Uterus (tissue), 4 donors: ENCODE measurements around the gene DBF4B. TPM values are rescaled to one million over a fixed set of nuclear protein-coding genes. Genes with fewer than 3 reads are reported as not detected.
"Not testable (repeated sequence)": the region's sequence is repeated elsewhere in the genome, so short reads cannot be mapped to it uniquely, and the experiment has no call there.

Experiments
- DNase-seq, 2 donors: peaks; one replicate each; pipeline ENCODE4 v3.0.0-alpha.2; 2019 to 2020
- H3K27ac ChIP-seq, 2 donors: fragments of 200-600 bp; sonication (generic); 1 replicate in 1 of 2; 2 replicates in 1 of 2; pipeline ENCODE4 v1.5.1; 2016 to 2018
- H3K27me3 ChIP-seq, 2 donors: fragments of 200-600 bp; sonication (generic); one replicate each; pipeline ENCODE4 v1.5.1; 2018 to 2019; ENCODE audit warnings: control low read depth in 1 of 2
- H3K36me3 ChIP-seq, 2 donors: fragments of 200-600 bp; sonication (generic); one replicate each; pipeline ENCODE4 v1.5.1; 2019; ENCODE audit warnings: control low read depth in 1 of 2
- H3K4me1 ChIP-seq, 2 donors: fragments of 200-600 bp; sonication (generic); one replicate each; pipeline ENCODE4 v1.5.1; 2018 to 2019; ENCODE audit warnings: control low read depth in 1 of 2
- H3K4me3 ChIP-seq, 2 donors: fragments of 200-600 bp; sonication (generic); 1 replicate in 1 of 2; 2 replicates in 1 of 2; pipeline ENCODE4 v1.5.1; 2018 to 2019; ENCODE audit warnings: mild to moderate bottlenecking in 1 of 2
- H3K9me3 ChIP-seq, 2 donors: fragments of 200-600 bp; sonication (generic); one replicate each; pipeline ENCODE4 v1.5.1; 2019; ENCODE audit warnings: control low read depth in 1 of 2
- POLR2A ChIP-seq, 2 donors: fragments of 450-650 bp; IDR thresholded peaks; one replicate each; pipeline ENCODE4 v1.6.1; 2016; ENCODE audit warnings: antibody characterized with exemption in 2 of 2, mild to moderate bottlenecking in 1 of 2, moderate library complexity in 1 of 2
- intact Hi-C: fragments of 100-400 bp; cut with DNase I; formaldehyde crosslinking; loops from one replicate; pipeline ENCODE4 v1.15.1; 2023; ENCODE audit warnings: low total_unique reads
- total RNA-seq, 4 donors: library from RNA; depleted of rRNA in 3 of 4; stranded (reverse); fragments of >200 nt in 3 of 4; gene quantifications; one replicate each; pipeline versions ENCODE4 v1.1.0 to v1.2.4, GENCODE V29; 2014 to 2023
- TF ChIP-seq, protein P1 (sequence below), 4 experiments: fragments of 200-600 bp in 2 of 4; fragments of 450-650 bp in 2 of 4; sonication (generic) in 2 of 4; IDR thresholded peaks; one replicate each; pipeline ENCODE4 v1.5.1; 2016 to 2019; ENCODE audit warnings: antibody characterized with exemption in 4 of 4, mild to moderate bottlenecking in 2 of 4, moderate library complexity in 1 of 4
- donor health status: DM: yes; HTN: yes; CAD: no.

The DBF4B gene
- total RNA-seq, 4 donors from 2014 or later: 2.3 to 10.5 (median 9.3) TPM; not detected in 1

DNA sequence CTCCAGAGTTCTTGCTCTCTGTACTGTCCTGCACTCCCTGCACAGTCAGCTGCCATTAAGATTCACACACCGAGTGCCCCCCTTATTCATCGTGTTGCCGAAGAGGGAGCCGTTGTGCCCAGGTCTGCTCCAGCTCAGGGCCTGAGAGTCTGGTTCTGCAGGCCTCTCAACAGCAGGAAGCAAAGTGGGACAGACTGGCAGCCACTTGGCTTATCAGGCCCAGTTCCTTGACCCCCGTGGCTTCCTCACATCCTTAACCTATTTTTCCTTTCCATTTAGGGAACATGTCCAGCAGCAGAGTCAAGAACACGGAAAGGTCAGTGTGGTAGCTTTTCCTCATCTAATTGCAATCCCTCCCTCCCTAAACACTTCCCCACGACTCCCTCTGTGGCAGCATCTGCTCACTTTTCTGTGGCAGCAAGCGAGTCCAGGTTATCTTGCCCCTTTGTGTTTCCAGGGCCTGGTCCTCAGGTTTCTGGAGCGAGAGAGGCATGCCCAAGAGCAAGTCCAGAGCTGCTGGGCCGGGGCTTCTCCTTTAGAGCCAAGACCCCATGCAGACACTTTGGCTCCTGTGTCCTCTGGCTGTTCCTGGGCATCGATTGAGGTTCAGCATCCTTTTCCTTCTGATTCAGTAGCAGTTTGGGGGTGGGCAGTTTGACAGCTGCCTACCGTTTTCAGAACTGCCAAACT, 28.2 kb downstream of the DBF4B start:
- H3K27ac ChIP-seq: no peak overlapping the region
- H3K9me3 ChIP-seq: no peaks in the 10 kb centered on the region

DNA sequence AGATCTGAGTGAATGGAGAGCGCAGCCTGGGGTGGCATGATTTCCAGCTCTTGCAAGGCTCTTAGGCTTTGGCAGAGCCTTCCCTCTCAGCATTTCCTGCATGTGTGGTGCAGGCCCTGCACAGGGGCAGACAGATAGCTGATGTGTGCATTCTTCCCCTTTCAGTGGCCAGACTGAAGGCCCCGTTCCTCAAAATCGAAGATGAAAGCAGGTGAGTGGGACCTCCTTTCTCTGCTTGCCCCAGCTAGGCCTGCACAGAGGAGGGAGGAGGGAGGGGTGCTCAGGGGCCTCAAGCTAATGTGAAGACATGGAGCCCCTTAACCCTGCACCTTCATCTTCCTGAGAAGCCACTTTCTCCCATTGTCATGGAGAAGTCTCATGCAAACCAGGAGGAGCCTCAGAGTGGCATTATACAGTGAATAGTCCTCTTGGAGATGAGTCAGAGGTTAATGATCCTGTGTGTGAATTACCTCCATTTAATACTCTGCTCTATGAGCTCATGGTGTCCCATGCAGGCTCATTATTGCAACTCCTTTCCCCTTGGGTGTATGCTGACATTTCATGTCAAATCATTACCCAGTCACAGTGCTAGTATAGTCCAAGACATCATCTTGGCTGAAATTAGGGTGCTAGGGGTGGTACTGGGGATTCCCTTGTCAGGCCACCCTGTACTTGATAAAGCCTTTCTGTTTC, 29.9 kb downstream of the DBF4B start:
- no peak overlapping the region for H3K4me3 ChIP-seq
- H3K36me3 ChIP-seq: no peaks in the 10 kb centered on the region
- DNase-seq: no peak
- no peak overlapping the region for H3K27ac ChIP-seq
- TF ChIP-seq POLR2A (IDR thresholded peaks at IDR 0.05): no peak
- TF ChIP-seq, protein P1, sequence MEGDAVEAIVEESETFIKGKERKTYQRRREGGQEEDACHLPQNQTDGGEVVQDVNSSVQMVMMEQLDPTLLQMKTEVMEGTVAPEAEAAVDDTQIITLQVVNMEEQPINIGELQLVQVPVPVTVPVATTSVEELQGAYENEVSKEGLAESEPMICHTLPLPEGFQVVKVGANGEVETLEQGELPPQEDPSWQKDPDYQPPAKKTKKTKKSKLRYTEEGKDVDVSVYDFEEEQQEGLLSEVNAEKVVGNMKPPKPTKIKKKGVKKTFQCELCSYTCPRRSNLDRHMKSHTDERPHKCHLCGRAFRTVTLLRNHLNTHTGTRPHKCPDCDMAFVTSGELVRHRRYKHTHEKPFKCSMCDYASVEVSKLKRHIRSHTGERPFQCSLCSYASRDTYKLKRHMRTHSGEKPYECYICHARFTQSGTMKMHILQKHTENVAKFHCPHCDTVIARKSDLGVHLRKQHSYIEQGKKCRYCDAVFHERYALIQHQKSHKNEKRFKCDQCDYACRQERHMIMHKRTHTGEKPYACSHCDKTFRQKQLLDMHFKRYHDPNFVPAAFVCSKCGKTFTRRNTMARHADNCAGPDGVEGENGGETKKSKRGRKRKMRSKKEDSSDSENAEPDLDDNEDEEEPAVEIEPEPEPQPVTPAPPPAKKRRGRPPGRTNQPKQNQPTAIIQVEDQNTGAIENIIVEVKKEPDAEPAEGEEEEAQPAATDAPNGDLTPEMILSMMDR (IDR thresholded peaks at IDR 0.05): no peak
- intact Hi-C loops: no loop called here
- no peaks in the 10 kb centered on the region for H3K9me3 ChIP-seq
- H3K27me3 ChIP-seq: no peaks in the 10 kb centered on the region
- no peaks in the 10 kb centered on the region for H3K4me1 ChIP-seq

More for the DNA sequence above, 28.2 kb downstream of the DBF4B start:
- intact Hi-C loops: no loop called here
- no peak for DNase-seq
- Histone ChIP-seq H3K36me3 (no peaks in the 10 kb centered on the region), H3K4me3 (no peak overlapping the region), H3K4me1 (no peaks in the 10 kb centered on the region), H3K27me3 (no peaks in the 10 kb centered on the region)
- TF ChIP-seq, protein P1 (IDR thresholded peaks at IDR 0.05): no peak
- no peak for TF ChIP-seq POLR2A (IDR thresholded peaks at IDR 0.05)

DNA sequence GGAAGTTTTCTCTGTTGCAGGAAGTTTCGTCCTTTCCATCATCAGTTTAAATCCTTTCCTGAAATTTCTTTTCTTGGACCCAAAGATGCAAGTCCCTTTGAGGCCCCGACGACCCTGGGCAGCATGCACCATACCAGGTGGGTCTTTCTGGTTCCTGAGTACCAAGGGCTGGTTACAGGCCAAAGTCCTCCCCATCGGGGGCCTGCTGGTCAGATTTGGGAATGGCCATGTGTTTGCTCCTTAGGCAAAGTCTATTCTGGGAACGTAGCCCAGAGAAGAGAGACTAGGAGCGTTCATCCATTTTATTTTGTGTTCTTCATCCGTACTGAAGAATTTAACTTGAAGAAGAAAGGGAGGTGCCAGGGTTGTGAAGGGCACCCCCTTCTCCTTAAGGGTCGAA, 32.9 kb downstream of the DBF4B start:
- TF ChIP-seq, protein P1 (IDR thresholded peaks at IDR 0.05): no peak
- TF ChIP-seq POLR2A (IDR thresholded peaks at IDR 0.05): no peak
- Histone ChIP-seq H3K4me1 (no peaks in the 10 kb centered on the region), H3K27me3 (no peaks in the 10 kb centered on the region), H3K36me3 (no peaks in the 10 kb centered on the region), H3K9me3 (no peaks in the 10 kb centered on the region), H3K27ac (no peak overlapping the region), H3K4me3 (no peak overlapping the region)
- DNase-seq: no peak
- intact Hi-C loops: no loop called here

DNA sequence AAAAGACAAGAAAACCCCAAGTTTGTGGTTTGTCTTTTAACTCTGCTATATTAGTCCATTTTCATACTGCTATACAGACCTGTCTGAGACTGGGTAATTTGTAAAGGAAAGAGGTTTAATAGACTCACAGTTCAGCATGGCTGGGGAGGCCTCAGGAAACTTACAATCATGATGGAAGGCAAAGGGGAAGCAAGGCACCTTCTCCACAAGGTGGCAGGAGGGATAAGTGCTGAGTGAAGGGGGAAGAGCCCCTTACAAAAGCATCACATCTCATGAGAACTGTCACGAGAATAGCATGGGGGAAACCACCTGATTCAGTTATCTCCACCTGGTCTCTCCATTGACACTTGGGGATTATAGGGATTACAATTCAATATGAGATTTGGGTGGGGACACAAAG, 36.8 kb downstream of the DBF4B start:
- no peak overlapping the region for H3K4me3 ChIP-seq
- no peak for DNase-seq
- TF ChIP-seq POLR2A (IDR thresholded peaks at IDR 0.05): no peak
- TF ChIP-seq, protein P1 (IDR thresholded peaks at IDR 0.05): no peak
- no peaks in the 10 kb centered on the region for H3K27me3 ChIP-seq
- no peaks in the 10 kb centered on the region for H3K4me1 ChIP-seq
- intact Hi-C loops: no loop called here
- H3K9me3 ChIP-seq: no peaks in the 10 kb centered on the region
- H3K36me3 ChIP-seq: no peaks in the 10 kb centered on the region
- H3K27ac ChIP-seq: no peak overlapping the region

DNA sequence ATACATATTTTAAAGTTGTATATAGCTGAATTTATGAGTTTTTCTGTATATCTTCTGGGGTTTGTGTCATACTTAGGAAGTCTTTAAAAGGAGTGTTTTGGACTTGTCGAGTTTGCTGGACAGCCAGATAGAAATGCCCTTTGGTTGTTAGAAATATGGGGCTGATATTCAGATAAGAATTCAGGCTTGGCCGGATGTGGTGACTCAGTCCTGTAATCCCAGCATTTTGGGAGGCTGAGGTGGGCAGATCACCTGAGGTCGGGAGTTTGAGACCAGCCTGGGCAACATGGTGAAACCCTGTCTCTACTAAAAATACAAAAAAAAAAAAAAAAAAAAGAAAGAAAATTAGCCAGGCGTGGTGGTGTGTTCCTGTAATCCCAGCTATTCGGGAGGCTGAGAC, 37.3 kb downstream of the DBF4B start:
- intact Hi-C loops, H3K27me3 ChIP-seq, DNase-seq, H3K4me3 ChIP-seq, H3K36me3 ChIP-seq, H3K4me1 ChIP-seq, H3K9me3 ChIP-seq, H3K27ac ChIP-seq: not testable (repeated sequence)
